Embryonic facial prominence (tissue), 1 donor: Measurements from ENCODE around the gene GTF2IRD1.
"Not testable (repeated sequence)": the region's sequence is repeated elsewhere in the genome, so short reads cannot be mapped to it uniquely, and the experiment has no call there.

Experiments used
- DNase-seq: peaks from one replicate; pipeline ENCODE4 v3.0.0-alpha.2; 2016; ENCODE audit errors: extremely low spot score

Gene GTF2IRD1

GRCh38 chr7:74429153-74429747 is 24.5 kb upstream of the GTF2IRD1 start:
- DNase-seq: no peak

- DNase-seq: not testable (repeated sequence)
Measured at GRCh38 chr7:74430409-74430808, 23.3 kb upstream of the GTF2IRD1 start.

- no peak for DNase-seq
Measured at GRCh38 chr7:74430961-74431466, 22.7 kb upstream of the GTF2IRD1 start.

- DNase-seq: not testable (repeated sequence)
Measured at GRCh38 chr7:74437291-74437571, 16.5 kb upstream of the GTF2IRD1 start.

GRCh38 chr7:74438327-74438726 is 15.4 kb upstream of the GTF2IRD1 start:
- DNase-seq: no peak

GRCh38 chr7:74439541-74439940 is 14.2 kb upstream of the GTF2IRD1 start:
- no peak for DNase-seq

GRCh38 chr7:74440143-74440542 is 13.6 kb upstream of the GTF2IRD1 start:
- not testable (repeated sequence) for DNase-seq

- no peak for DNase-seq
Measured at GRCh38 chr7:74441801-74442200, 11.9 kb upstream of the GTF2IRD1 start.

GRCh38 chr7:74443543-74444247 is 10.0 kb upstream of the GTF2IRD1 start:
- DNase-seq: no peak

GRCh38 chr7:74449144-74449543 is 4.6 kb upstream of the GTF2IRD1 start:
- DNase-seq: no peak

- DNase-seq: no peak
Measured at GRCh38 chr7:74449809-74450397, 3.8 kb upstream of the GTF2IRD1 start.

GRCh38 chr7:74452748-74453321 is 871 bp upstream of the GTF2IRD1 start:
- DNase-seq: no peak

GRCh38 chr7:74454021-74454924 is 567 bp downstream of the GTF2IRD1 start:
- DNase-seq: no peak

GRCh38 chr7:74454925-74455288 is 1.2 kb downstream of the GTF2IRD1 start:
- DNase-seq: no peak

- DNase-seq: no peak
Measured at GRCh38 chr7:74455291-74455804, 1.6 kb downstream of the GTF2IRD1 start.

- no peak for DNase-seq
Measured at GRCh38 chr7:74455928-74456327, 2.2 kb downstream of the GTF2IRD1 start.

- DNase-seq: no peak
Measured at GRCh38 chr7:74457007-74457406, 3.3 kb downstream of the GTF2IRD1 start.

- DNase-seq: no peak
Measured at GRCh38 chr7:74461970-74462706, 8.4 kb downstream of the GTF2IRD1 start.

- DNase-seq: no peak
Measured at GRCh38 chr7:74462707-74463100, 9.0 kb downstream of the GTF2IRD1 start.

- DNase-seq: no peak
Measured at GRCh38 chr7:74464931-74465886, 11.5 kb downstream of the GTF2IRD1 start.
